ENCODE data around the gene ASNSD1. TPM values are rescaled to one million over a fixed set of nuclear protein-coding genes. Genes with fewer than 3 reads are reported as not detected.
"Not testable (repeated sequence)": the region's sequence is repeated elsewhere in the genome, so short reads cannot be mapped to it uniquely, and the experiment has no call there.

The ASNSD1 gene
- total RNA-seq, 2 donors from 2014 or later, result 36.7 to 38.8 TPM

- Histone ChIP-seq H3K9me3 (no peaks in the 10 kb centered on the region), H3K4me1 (no peaks in the 10 kb centered on the region), H3K27ac (no peak overlapping the region), H3K27me3 (no peaks in the 10 kb centered on the region), H3K4me3 (no peak overlapping the region), H3K36me3 (no peaks in the 10 kb centered on the region)
- TF ChIP-seq CTCF (IDR thresholded peaks at IDR 0.05), result no peak
- no peak for DNase-seq (ENCODE audit: low spot score)
These were observed 12.3 kb upstream of the ASNSD1 start for GRCh38 chr2:189648846-189649509.

- H3K36me3 ChIP-seq, result no peaks in the 10 kb centered on the region
- H3K27me3 ChIP-seq, result no peaks in the 10 kb centered on the region
- no peak for DNase-seq (ENCODE audit: low spot score)
- H3K27ac ChIP-seq, result no peak overlapping the region
- no peak overlapping the region for H3K4me3 ChIP-seq
- no peaks in the 10 kb centered on the region for H3K4me1 ChIP-seq
- no peaks in the 10 kb centered on the region for H3K9me3 ChIP-seq
- no peak for TF ChIP-seq CTCF (IDR thresholded peaks at IDR 0.05)
These were observed 10.0 kb upstream of the ASNSD1 start for GRCh38 chr2:189651284-189651683.

GRCh38 chr2:189653464-189653863 is 7.8 kb upstream of the ASNSD1 start:
- not testable (repeated sequence) for H3K36me3 ChIP-seq; H3K27ac ChIP-seq; H3K9me3 ChIP-seq; H3K4me3 ChIP-seq; H3K4me1 ChIP-seq; DNase-seq (ENCODE audit: low spot score); H3K27me3 ChIP-seq

GRCh38 chr2:189654641-189655040 is 6.6 kb upstream of the ASNSD1 start:
- Histone ChIP-seq H3K9me3 (no peaks in the 10 kb centered on the region), H3K4me3 (no peak overlapping the region), H3K27ac (no peak overlapping the region), H3K4me1 (no peaks in the 10 kb centered on the region), H3K27me3 (no peaks in the 10 kb centered on the region), H3K36me3 (no peaks in the 10 kb centered on the region)
- DNase-seq (ENCODE audit: low spot score), result no peak
- no peak for TF ChIP-seq CTCF (IDR thresholded peaks at IDR 0.05)

- TF ChIP-seq CTCF (IDR thresholded peaks at IDR 0.05), result no peak
- Histone ChIP-seq H3K4me1 (peaks cover 0 to 11% of the 10 kb centered on the region in 2 donors), H3K36me3 (no peaks in the 10 kb centered on the region), H3K9me3 (no peaks in the 10 kb centered on the region), H3K27me3 (no peaks in the 10 kb centered on the region), H3K4me3 (no peak overlapping the region), H3K27ac (peak overlapping the region; percentile 21 to 43)
- DNase-seq (ENCODE audit: low spot score), result no peak
These were observed 3.4 kb upstream of the ASNSD1 start for GRCh38 chr2:189657867-189658266.

- TF ChIP-seq CTCF (IDR thresholded peaks at IDR 0.05), result no peak
- Histone ChIP-seq H3K9me3 (no peaks in the 10 kb centered on the region), H3K36me3 (no peaks in the 10 kb centered on the region), H3K4me1 (peaks cover 0 to 18% of the 10 kb centered on the region in 2 donors), H3K27me3 (no peaks in the 10 kb centered on the region), H3K27ac (peak overlapping the region; percentile 21 to 43), H3K4me3 (no peak overlapping the region)
- DNase-seq (ENCODE audit: low spot score), result no peak
These were observed 2.7 kb upstream of the ASNSD1 start for GRCh38 chr2:189658306-189659212.
